ENCODE measurements around the gene TRAPPC2. TPM values are rescaled to one million over a fixed set of nuclear protein-coding genes. Genes with fewer than 3 reads are reported as not detected.
"Not testable (repeated sequence)": the region's sequence is repeated elsewhere in the genome, so short reads cannot be mapped to it uniquely, and the experiment has no call there.

The TRAPPC2 gene
- total RNA-seq, 1 donor from 2014 or later, result 14.7 TPM

GRCh38 chrX:13670197-13670596, 64.2 kb downstream of the TRAPPC2 start:
- no peak for DNase-seq (ENCODE audit: extremely low spot score, unreplicated experiment)
- peaks cover 2% of the 10 kb centered on the region for H3K36me3 Mint-ChIP-seq (ENCODE audit: unreplicated experiment)
- no peak overlapping the region for H3K4me3 Mint-ChIP-seq (ENCODE audit: unreplicated experiment)
- no peaks in the 10 kb centered on the region for H3K27me3 Mint-ChIP-seq (ENCODE audit: unreplicated experiment)
- TF ChIP-seq CTCF (IDR thresholded peaks at IDR 0.05), result no peak
- peaks cover 20% of the 10 kb centered on the region for H3K4me1 Mint-ChIP-seq (ENCODE audit: unreplicated experiment)
- H3K9me3 Mint-ChIP-seq (ENCODE audit: unreplicated experiment), result no peaks in the 10 kb centered on the region
- H3K27ac Mint-ChIP-seq (ENCODE audit: unreplicated experiment), result peak overlapping the region; percentile 92

GRCh38 chrX:13669755-13670154, 64.7 kb downstream of the TRAPPC2 start:
- H3K4me1 Mint-ChIP-seq (ENCODE audit: unreplicated experiment), result peaks cover 20% of the 10 kb centered on the region
- DNase-seq (ENCODE audit: extremely low spot score, unreplicated experiment); H3K4me3 Mint-ChIP-seq (ENCODE audit: unreplicated experiment); H3K27me3 Mint-ChIP-seq (ENCODE audit: unreplicated experiment); H3K36me3 Mint-ChIP-seq (ENCODE audit: unreplicated experiment); H3K9me3 Mint-ChIP-seq (ENCODE audit: unreplicated experiment): not testable (repeated sequence)
- H3K27ac Mint-ChIP-seq (ENCODE audit: unreplicated experiment), result peak overlapping the region; percentile 92

- H3K9me3 Mint-ChIP-seq (ENCODE audit: unreplicated experiment), result no peaks in the 10 kb centered on the region
- peak overlapping the region; percentile 92 for H3K27ac Mint-ChIP-seq (ENCODE audit: unreplicated experiment)
- no peak for DNase-seq (ENCODE audit: extremely low spot score, unreplicated experiment)
- no peak for TF ChIP-seq CTCF (IDR thresholded peaks at IDR 0.05)
- H3K36me3 Mint-ChIP-seq (ENCODE audit: unreplicated experiment), result peaks cover 2% of the 10 kb centered on the region
- peaks cover 20% of the 10 kb centered on the region for H3K4me1 Mint-ChIP-seq (ENCODE audit: unreplicated experiment)
- H3K27me3 Mint-ChIP-seq (ENCODE audit: unreplicated experiment), result no peaks in the 10 kb centered on the region
- peak overlapping the region; percentile 50 for H3K4me3 Mint-ChIP-seq (ENCODE audit: unreplicated experiment)
Measured at GRCh38 chrX:13669246-13669737, 65.1 kb downstream of the TRAPPC2 start.

GRCh38 chrX:13667919-13668318, 66.5 kb downstream of the TRAPPC2 start:
- no peaks in the 10 kb centered on the region for H3K9me3 Mint-ChIP-seq (ENCODE audit: unreplicated experiment)
- no peak overlapping the region for H3K27ac Mint-ChIP-seq (ENCODE audit: unreplicated experiment)
- H3K4me3 Mint-ChIP-seq (ENCODE audit: unreplicated experiment), result no peak overlapping the region
- H3K27me3 Mint-ChIP-seq (ENCODE audit: unreplicated experiment), result no peaks in the 10 kb centered on the region
- peaks cover 8% of the 10 kb centered on the region for H3K36me3 Mint-ChIP-seq (ENCODE audit: unreplicated experiment)
- DNase-seq (ENCODE audit: extremely low spot score, unreplicated experiment), result no peak
- H3K4me1 Mint-ChIP-seq (ENCODE audit: unreplicated experiment), result peaks cover 20% of the 10 kb centered on the region
- no peak for TF ChIP-seq CTCF (IDR thresholded peaks at IDR 0.05)

GRCh38 chrX:13666836-13667235, 67.6 kb downstream of the TRAPPC2 start:
- Mint-ChIP-seq H3K4me3 (ENCODE audit: unreplicated experiment) (no peak overlapping the region), H3K36me3 (ENCODE audit: unreplicated experiment) (peaks cover 12% of the 10 kb centered on the region), H3K27me3 (ENCODE audit: unreplicated experiment) (no peaks in the 10 kb centered on the region), H3K27ac (ENCODE audit: unreplicated experiment) (peak overlapping the region; percentile 62), H3K9me3 (ENCODE audit: unreplicated experiment) (no peaks in the 10 kb centered on the region), H3K4me1 (ENCODE audit: unreplicated experiment) (peaks cover 20% of the 10 kb centered on the region)
- TF ChIP-seq CTCF (IDR thresholded peaks at IDR 0.05), result no peak
- no peak for DNase-seq (ENCODE audit: extremely low spot score, unreplicated experiment)

GRCh38 chrX:13664020-13664419, 70.4 kb downstream of the TRAPPC2 start:
- H3K9me3 Mint-ChIP-seq (ENCODE audit: unreplicated experiment), result no peaks in the 10 kb centered on the region
- no peak for TF ChIP-seq CTCF (IDR thresholded peaks at IDR 0.05)
- H3K27me3 Mint-ChIP-seq (ENCODE audit: unreplicated experiment), result no peaks in the 10 kb centered on the region
- no peak overlapping the region for H3K27ac Mint-ChIP-seq (ENCODE audit: unreplicated experiment)
- no peak for DNase-seq (ENCODE audit: extremely low spot score, unreplicated experiment)
- H3K36me3 Mint-ChIP-seq (ENCODE audit: unreplicated experiment), result peaks cover 9% of the 10 kb centered on the region
- H3K4me3 Mint-ChIP-seq (ENCODE audit: unreplicated experiment), result no peak overlapping the region
- peaks cover 15% of the 10 kb centered on the region for H3K4me1 Mint-ChIP-seq (ENCODE audit: unreplicated experiment)
